MM.1S (cell line): ENCODE results near the gene SNX33.

Experiments
- DNase-seq: peaks from one replicate; pipeline ENCODE4 v3.0.0-alpha.2; 2015
- H2AFZ ChIP-seq: fragments of 300-600 bp; sonication (generic); 2 replicates; pipeline ENCODE4 v1.6.0; 2016; ENCODE audit warnings: antibody characterized with exemption, low read length
- H3F3A ChIP-seq: fragments of 300-600 bp; sonication (generic); 2 replicates; pipeline ENCODE4 v1.6.1; 2016; ENCODE audit warnings: mild to moderate bottlenecking, antibody characterized with exemption, low read length, moderate library complexity, mixed read lengths; ENCODE audit not compliant: insufficient read depth
- H3K27ac ChIP-seq: fragments of 300-600 bp; sonication (generic); 2 replicates; pipeline ENCODE4 v1.5.1; 2016; ENCODE audit warnings: mild to moderate bottlenecking, low read length
- H3K27me3 ChIP-seq: fragments of 300-600 bp; sonication (generic); replicated peaks from 2 replicates; pipeline ENCODE4 v1.6.0; 2016; ENCODE audit warnings: low read length; ENCODE audit not compliant: insufficient read depth
- H3K36me3 ChIP-seq: fragments of 300-600 bp; sonication (generic); replicated peaks from 2 replicates; pipeline ENCODE4 v1.6.1; 2016; ENCODE audit warnings: mild to moderate bottlenecking, low read length, mixed read lengths; ENCODE audit not compliant: insufficient read depth
- H3K4me1 ChIP-seq: fragments of 300-600 bp; sonication (generic); 2 replicates; pipeline ENCODE4 v1.6.1; 2016; ENCODE audit warnings: low read length, mixed read lengths
- H3K4me2 ChIP-seq: fragments of 300-600 bp; sonication (generic); 2 replicates; pipeline ENCODE4 v1.6.0; 2016; ENCODE audit warnings: low read depth, low read length
- H3K4me3 ChIP-seq: fragments of 300-600 bp; sonication (generic); 2 replicates; pipeline ENCODE4 v1.5.1; 2016; ENCODE audit warnings: low read length, mixed read lengths
- H3K79me2 ChIP-seq: fragments of 300-600 bp; sonication (generic); 2 replicates; pipeline ENCODE4 v1.6.1; 2016; ENCODE audit warnings: mixed run types, low read length, mixed read lengths
- H3K9ac ChIP-seq: fragments of 300-600 bp; sonication (generic); 2 replicates; pipeline ENCODE4 v1.6.1; 2016; ENCODE audit warnings: low read length, mixed read lengths
- H3K9me2 ChIP-seq: fragments of 300-600 bp; sonication (generic); replicated peaks from 2 replicates; pipeline ENCODE4 v1.6.1; 2016; ENCODE audit warnings: mild to moderate bottlenecking, low read length, mixed read lengths; ENCODE audit not compliant: insufficient read depth
- H3K9me3 ChIP-seq: fragments of 300-600 bp; sonication (generic); replicated peaks from 2 replicates; pipeline ENCODE4 v1.6.1; 2016; ENCODE audit warnings: mild to moderate bottlenecking, low read length, mixed read lengths; ENCODE audit not compliant: insufficient read depth
- H4K20me1 ChIP-seq: fragments of 300-600 bp; sonication (generic); 2 replicates; pipeline ENCODE4 v1.6.1; 2016; ENCODE audit warnings: mild to moderate bottlenecking, low read length, moderate library complexity, mixed read lengths; ENCODE audit not compliant: insufficient read depth
- CTCF ChIP-seq: fragments of 300-600 bp; sonication (generic); IDR thresholded peaks from 2 replicates; pipeline ENCODE4 v1.5.1; 2016; ENCODE audit warnings: antibody characterized with exemption, low read length, mixed read lengths
- EZH2 ChIP-seq: fragments of 300-600 bp; sonication (generic); optimal IDR thresholded peaks from 2 replicates; pipeline ENCODE3; 2017; ENCODE audit warnings: low read depth, mild to moderate bottlenecking, antibody characterized with exemption, low read length, mixed read lengths
- EZH2phosphoT487 ChIP-seq: fragments of 300-600 bp; sonication (generic); IDR thresholded peaks from 2 replicates; pipeline ENCODE4 v1.6.1; 2018; ENCODE audit warnings: antibody characterized with exemption, low read length

Gene SNX33

GRCh38 chr15:75606026-75606425 is 41.7 kb upstream of the SNX33 start:
- Histone ChIP-seq H3K79me2 (no peaks in the 10 kb centered on the region), H3K27me3 (no peaks in the 10 kb centered on the region), H3K9me3 (no peaks in the 10 kb centered on the region), H3K4me2 (no peak overlapping the region), H3K27ac (no peak overlapping the region), H3K9ac (no peak overlapping the region), H3K36me3 (no peaks in the 10 kb centered on the region; the same call in 1 of the 2 replicates), H3F3A (no peaks in the 10 kb centered on the region; the same call in 1 of the 2 replicates), H3K4me3 (no peak overlapping the region), H4K20me1 (no peaks in the 10 kb centered on the region), H3K9me2 (no peaks in the 10 kb centered on the region), H3K4me1 (no peaks in the 10 kb centered on the region), H2AFZ (no peak overlapping the region)
- TF ChIP-seq EZH2phosphoT487, result no peak
- TF ChIP-seq CTCF, result no peak
- TF ChIP-seq EZH2, result no peak
- DNase-seq, result no peak

GRCh38 chr15:75606711-75607699 is 40.7 kb upstream of the SNX33 start:
- H3K9me2 ChIP-seq, result no peaks in the 10 kb centered on the region
- H3K4me2 ChIP-seq, result no peak overlapping the region
- no peaks in the 10 kb centered on the region for H3F3A ChIP-seq
- no peaks in the 10 kb centered on the region for H3K79me2 ChIP-seq
- H4K20me1 ChIP-seq, result no peaks in the 10 kb centered on the region
- no peak overlapping the region for H3K4me3 ChIP-seq
- no peak overlapping the region for H3K27ac ChIP-seq
- no peaks in the 10 kb centered on the region for H3K27me3 ChIP-seq
- H3K9me3 ChIP-seq, result no peaks in the 10 kb centered on the region
- TF ChIP-seq EZH2 (no peak), EZH2phosphoT487 (no peak), CTCF (no peak)
- H3K36me3 ChIP-seq, result no peaks in the 10 kb centered on the region; the same call in 1 of the 2 replicates
- H3K9ac ChIP-seq, result no peak overlapping the region
- H2AFZ ChIP-seq, result no peak overlapping the region
- DNase-seq, result no peak
- no peaks in the 10 kb centered on the region for H3K4me1 ChIP-seq

GRCh38 chr15:75616766-75617165 is 30.9 kb upstream of the SNX33 start:
- no peaks in the 10 kb centered on the region for H3F3A ChIP-seq
- DNase-seq, result no peak
- H3K9me2 ChIP-seq, result no peaks in the 10 kb centered on the region
- H3K9ac ChIP-seq, result no peak overlapping the region
- H2AFZ ChIP-seq, result no peak overlapping the region
- H3K27me3 ChIP-seq, result no peaks in the 10 kb centered on the region
- no peak for TF ChIP-seq EZH2phosphoT487
- no peak for TF ChIP-seq CTCF
- TF ChIP-seq EZH2, result no peak
- H3K36me3 ChIP-seq, result no peaks in the 10 kb centered on the region
- H3K4me1 ChIP-seq, result no peaks in the 10 kb centered on the region
- no peaks in the 10 kb centered on the region for H3K9me3 ChIP-seq
- H3K27ac ChIP-seq, result no peak overlapping the region
- H3K4me2 ChIP-seq, result no peak overlapping the region
- no peaks in the 10 kb centered on the region for H4K20me1 ChIP-seq
- no peaks in the 10 kb centered on the region for H3K79me2 ChIP-seq
- no peak overlapping the region for H3K4me3 ChIP-seq
